ENCODE measurements around the gene LILRA6.
"Not testable (repeated sequence)": the region's sequence is repeated elsewhere in the genome, so short reads cannot be mapped to it uniquely, and the experiment has no call there.

Gene LILRA6

GRCh38 chr19:54253331-54254194 lies 11.0 kb upstream of the LILRA6 start:
- no peaks in the 10 kb centered on the region for H3K36me3 Mint-ChIP-seq (ENCODE audit: low read depth)

DNA sequence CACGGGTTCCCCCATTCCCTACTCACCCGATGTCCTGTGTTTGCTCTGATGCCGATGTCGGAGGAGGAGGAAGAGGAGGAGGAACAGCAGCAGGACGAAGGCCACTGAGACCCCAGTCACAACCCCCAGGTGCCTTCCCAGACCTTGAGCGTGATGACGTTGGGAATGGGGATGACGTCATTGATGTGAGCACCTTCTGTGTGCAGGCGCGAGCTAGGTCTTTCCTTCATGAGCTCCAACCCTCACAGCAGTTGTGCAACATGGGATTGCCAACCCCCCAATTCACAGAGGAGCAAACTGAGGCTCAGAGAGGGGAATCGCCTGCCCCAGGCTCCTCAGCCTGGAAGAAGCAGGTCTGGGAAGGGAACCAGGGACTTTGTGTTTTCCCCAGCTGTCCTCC lies 10.3 kb upstream of the LILRA6 start:
- Mint-ChIP-seq H3K27me3 (peaks cover 16% of the 10 kb centered on the region), H3K27ac (no peak overlapping the region), H3K4me3 (no peak overlapping the region), H3K36me3 (ENCODE audit: low read depth) (no peaks in the 10 kb centered on the region), H3K4me1 (peaks cover 7% of the 10 kb centered on the region), H3K9me3 (no peaks in the 10 kb centered on the region)
- no peak for DNase-seq
- no peak for ATAC-seq

More at GRCh38 chr19:54253331-54254194, 11.0 kb upstream of the LILRA6 start:
- Mint-ChIP-seq H3K4me1 (no peaks in the 10 kb centered on the region), H3K9me3 (no peaks in the 10 kb centered on the region), H3K27ac (no peak overlapping the region), H3K4me3 (no peak overlapping the region), H3K27me3 (peaks cover 17% of the 10 kb centered on the region)
- ATAC-seq (no peak), DNase-seq (no peak)

GRCh38 chr19:54252243-54252642 lies 9.7 kb upstream of the LILRA6 start:
- peaks cover 11% of the 10 kb centered on the region for H3K27me3 Mint-ChIP-seq
- no peak overlapping the region for H3K4me3 Mint-ChIP-seq
- ATAC-seq (no peak), DNase-seq (no peak)
- H3K36me3 Mint-ChIP-seq (ENCODE audit: low read depth), result no peaks in the 10 kb centered on the region
- H3K9me3 Mint-ChIP-seq, result no peaks in the 10 kb centered on the region
- H3K27ac Mint-ChIP-seq, result no peak overlapping the region
- peaks cover 11% of the 10 kb centered on the region for H3K4me1 Mint-ChIP-seq

GRCh38 chr19:54248016-54248601 lies 5.5 kb upstream of the LILRA6 start:
- no peak overlapping the region for H3K4me3 Mint-ChIP-seq
- H3K36me3 Mint-ChIP-seq (ENCODE audit: low read depth), result no peaks in the 10 kb centered on the region
- H3K27me3 Mint-ChIP-seq, result peaks cover 17% of the 10 kb centered on the region
- ATAC-seq, result peak; percentile 92
- H3K9me3 Mint-ChIP-seq, result no peaks in the 10 kb centered on the region
- H3K4me1 Mint-ChIP-seq, result peaks cover 11% of the 10 kb centered on the region
- H3K27ac Mint-ChIP-seq, result no peak overlapping the region
- DNase-seq, result peak; percentile 38

DNA sequence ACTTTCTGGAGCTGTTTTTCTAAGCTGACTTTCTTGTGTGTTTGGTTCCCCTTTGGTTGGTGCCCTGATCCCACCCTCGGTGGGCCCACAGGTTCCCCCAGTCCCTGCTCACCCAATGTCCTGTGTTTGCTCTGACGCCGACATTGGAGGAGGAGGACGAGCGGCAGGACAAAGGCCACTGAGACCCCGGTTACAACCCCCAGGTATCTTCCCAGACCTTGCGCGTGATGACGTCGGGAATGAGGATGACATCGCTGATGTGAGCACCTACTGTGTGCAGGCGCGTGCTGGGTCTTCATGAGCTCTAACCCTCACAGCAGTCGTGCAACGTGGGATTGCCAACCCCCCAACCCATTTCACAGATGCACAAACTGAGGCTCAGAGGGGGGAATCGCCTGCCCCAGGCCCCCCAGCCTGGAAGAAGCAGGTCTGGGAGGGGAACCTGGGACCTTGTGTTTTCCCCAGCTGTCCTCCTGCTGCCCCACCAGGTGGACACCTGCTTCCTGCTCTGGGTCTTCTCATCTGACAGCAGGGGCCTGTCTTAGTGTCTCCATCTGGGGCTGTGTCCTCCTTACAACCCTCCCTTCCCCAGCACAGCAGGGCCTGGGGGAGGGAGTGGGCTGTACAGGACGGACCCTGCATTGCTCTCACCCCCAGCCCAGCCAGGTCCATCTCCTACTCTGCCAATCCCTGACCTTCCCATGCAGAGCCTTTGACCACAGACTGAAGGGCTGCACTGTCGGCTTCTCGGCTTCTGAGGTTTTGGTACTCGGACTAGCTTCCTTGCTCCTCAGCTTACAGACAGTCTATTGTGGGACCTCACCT lies 4.7 kb upstream of the LILRA6 start:
- no peaks in the 10 kb centered on the region for H3K36me3 Mint-ChIP-seq (ENCODE audit: low read depth)
- H3K4me3 Mint-ChIP-seq, result no peak overlapping the region
- H3K27me3 Mint-ChIP-seq, result peaks cover 20% of the 10 kb centered on the region
- ATAC-seq (no peak), DNase-seq (no peak)
- peaks cover 13% of the 10 kb centered on the region for H3K4me1 Mint-ChIP-seq
- H3K27ac Mint-ChIP-seq, result no peak overlapping the region
- H3K9me3 Mint-ChIP-seq, result no peaks in the 10 kb centered on the region

DNA sequence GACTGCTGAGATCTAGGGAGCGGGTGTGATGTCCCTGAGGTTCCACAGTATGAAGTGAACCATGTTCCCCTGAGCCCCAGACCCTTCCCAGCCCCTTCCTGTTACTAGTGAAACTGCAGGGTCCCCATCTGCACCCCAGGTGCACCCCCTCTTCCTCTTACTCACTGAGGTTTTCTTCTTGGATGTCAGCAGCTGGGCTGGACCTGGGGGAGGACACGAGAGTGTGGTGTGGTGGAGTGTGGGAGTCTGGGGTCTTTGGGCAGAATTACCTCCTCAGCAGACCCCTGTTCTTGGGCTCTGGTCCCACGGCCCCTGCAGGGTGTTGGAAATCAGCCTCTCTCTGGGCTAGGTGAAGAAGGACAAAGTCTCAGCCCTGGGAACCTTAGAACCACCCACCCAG lies 3.3 kb upstream of the LILRA6 start:
- no peaks in the 10 kb centered on the region for H3K36me3 Mint-ChIP-seq (ENCODE audit: low read depth)
- ATAC-seq, result no peak
- no peak overlapping the region for H3K4me3 Mint-ChIP-seq
- no peak for DNase-seq
- peaks cover 23% of the 10 kb centered on the region for H3K27me3 Mint-ChIP-seq
- peaks cover 13% of the 10 kb centered on the region for H3K4me1 Mint-ChIP-seq
- no peak overlapping the region for H3K27ac Mint-ChIP-seq
- H3K9me3 Mint-ChIP-seq, result no peaks in the 10 kb centered on the region

- Mint-ChIP-seq H3K27me3 (peaks cover 19% of the 10 kb centered on the region), H3K4me1 (peaks cover 13% of the 10 kb centered on the region)
- not testable (repeated sequence) for ATAC-seq; DNase-seq; H3K9me3 Mint-ChIP-seq; H3K36me3 Mint-ChIP-seq (ENCODE audit: low read depth); H3K27ac Mint-ChIP-seq; H3K4me3 Mint-ChIP-seq
Measured at GRCh38 chr19:54243809-54244208, 1.2 kb upstream of the LILRA6 start.

- not testable (repeated sequence) for H3K4me1 Mint-ChIP-seq; H3K36me3 Mint-ChIP-seq (ENCODE audit: low read depth); DNase-seq; H3K27ac Mint-ChIP-seq; H3K4me3 Mint-ChIP-seq; H3K9me3 Mint-ChIP-seq; ATAC-seq
- H3K27me3 Mint-ChIP-seq, result peaks cover 19% of the 10 kb centered on the region
Measured at GRCh38 chr19:54242234-54242633, 356 bp downstream of the LILRA6 start.

DNA sequence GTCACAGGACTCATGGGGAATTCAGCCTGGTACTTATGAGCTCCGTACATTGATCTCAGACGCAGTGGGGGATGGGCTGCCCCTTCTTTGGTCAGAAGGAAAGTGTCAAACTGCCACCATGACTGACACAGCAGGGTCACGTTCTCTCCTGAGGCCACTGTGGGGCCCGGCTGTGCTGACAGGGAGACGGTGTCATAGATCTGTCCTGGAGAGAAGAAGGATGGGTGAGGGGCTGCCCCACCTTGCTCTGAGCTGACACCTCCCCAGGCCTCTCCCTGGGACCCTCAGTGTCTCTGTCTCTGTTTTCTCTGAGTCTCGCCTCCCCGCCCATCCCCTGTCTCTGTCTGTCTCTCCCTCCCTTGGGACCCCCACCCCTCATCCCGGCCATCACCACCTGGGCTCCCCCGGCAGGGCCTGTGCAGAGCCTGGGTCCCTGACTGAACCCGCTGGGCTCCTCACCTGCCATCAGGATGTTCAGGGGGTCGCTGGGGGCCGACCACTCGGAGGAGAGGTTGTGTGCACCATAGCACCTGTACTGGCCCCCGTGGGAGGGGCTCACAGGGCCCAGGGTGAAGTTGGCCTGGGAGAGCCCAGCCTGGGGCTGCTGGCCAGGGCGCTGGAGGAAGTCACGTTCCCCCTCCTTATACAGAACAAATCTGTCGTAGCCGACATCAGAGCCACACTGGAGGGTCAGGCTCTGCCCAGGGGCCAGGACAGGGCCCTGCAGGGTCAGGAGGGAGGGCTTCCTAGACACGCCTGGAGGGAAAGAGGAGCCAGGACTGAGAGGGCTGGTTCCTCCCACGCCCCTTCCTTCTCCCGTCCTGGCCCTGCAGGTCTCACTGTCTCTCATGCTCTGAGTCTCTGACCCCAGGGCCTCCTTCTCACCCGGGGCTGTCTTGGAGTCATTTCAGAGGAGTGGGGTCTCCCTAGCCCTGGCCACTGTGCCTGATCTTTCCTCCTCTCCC lies 1.9 kb downstream of the LILRA6 start:
- DNase-seq; H3K36me3 Mint-ChIP-seq (ENCODE audit: low read depth); H3K9me3 Mint-ChIP-seq; H3K4me3 Mint-ChIP-seq; ATAC-seq; H3K4me1 Mint-ChIP-seq; H3K27ac Mint-ChIP-seq: not testable (repeated sequence)
- H3K27me3 Mint-ChIP-seq, result peaks cover 19% of the 10 kb centered on the region

GRCh38 chr19:54239491-54240371 lies 2.9 kb downstream of the LILRA6 start:
- not testable (repeated sequence) for H3K4me1 Mint-ChIP-seq; H3K4me3 Mint-ChIP-seq; H3K36me3 Mint-ChIP-seq (ENCODE audit: low read depth); H3K27ac Mint-ChIP-seq; DNase-seq; H3K9me3 Mint-ChIP-seq
- ATAC-seq, result peak; percentile 47
- H3K27me3 Mint-ChIP-seq, result peaks cover 18% of the 10 kb centered on the region

GRCh38 chr19:54233941-54234340 lies 8.6 kb downstream of the LILRA6 start:
- H3K27me3 Mint-ChIP-seq, result peaks cover 29% of the 10 kb centered on the region

GRCh38 chr19:54231077-54231931 lies 11.3 kb downstream of the LILRA6 start:
- peak; percentile 96 for DNase-seq
- H3K36me3 Mint-ChIP-seq (ENCODE audit: low read depth), result no peaks in the 10 kb centered on the region
- no peak overlapping the region for H3K27ac Mint-ChIP-seq
- peaks cover 6% of the 10 kb centered on the region for H3K4me1 Mint-ChIP-seq
- no peaks in the 10 kb centered on the region for H3K9me3 Mint-ChIP-seq
- H3K4me3 Mint-ChIP-seq, result no peak overlapping the region
- H3K27me3 Mint-ChIP-seq, result peaks cover 33% of the 10 kb centered on the region
- peak; percentile 95 for ATAC-seq

More at GRCh38 chr19:54233941-54234340, 8.6 kb downstream of the LILRA6 start:
- no peak overlapping the region for H3K4me3 Mint-ChIP-seq
- H3K36me3 Mint-ChIP-seq (ENCODE audit: low read depth), result no peaks in the 10 kb centered on the region
- DNase-seq, result no peak
- H3K27ac Mint-ChIP-seq, result no peak overlapping the region
- no peak for ATAC-seq
- peaks cover 6% of the 10 kb centered on the region for H3K4me1 Mint-ChIP-seq
- no peaks in the 10 kb centered on the region for H3K9me3 Mint-ChIP-seq
